Measurements from ENCODE around the gene TGFBRAP1. TPM values are rescaled to one million over a fixed set of nuclear protein-coding genes. Genes with fewer than 3 reads are reported as not detected.

The TGFBRAP1 gene
- total and polyA plus RNA-seq, 2 donors (not counting 3 experiments of a cell fraction or from before 2014, with no cell fraction given), result 25.4 to 37.6 TPM

DNA sequence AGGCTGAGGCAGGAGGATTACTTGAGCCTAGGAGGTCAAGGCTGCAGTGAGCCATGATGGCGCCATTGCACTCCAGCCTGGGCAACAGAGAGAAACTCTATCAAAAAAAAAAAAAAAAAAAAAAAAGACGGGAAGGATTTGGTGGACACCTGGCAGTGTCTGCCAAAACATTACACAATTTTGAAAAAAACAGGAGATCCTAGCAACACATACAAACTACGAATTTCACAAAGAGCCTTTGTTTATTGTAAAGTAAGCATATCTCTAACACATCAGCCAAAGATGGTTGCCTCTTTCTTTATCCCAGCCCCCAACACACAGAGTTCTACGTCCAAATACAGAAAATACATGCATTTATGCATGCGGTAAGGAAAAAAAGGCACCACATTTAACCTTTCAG, 80.4 kb downstream of the TGFBRAP1 start:
- Histone ChIP-seq H3K4me2 (ENCODE audit: insufficient read depth, low read length) (no peak overlapping the region), H3K27me3 (ENCODE audit: control insufficient read depth in 2 of 2, insufficient read depth in 2 of 2, low read length in 2 of 2) (no peaks in the 10 kb centered on the region), H3K4me1 (ENCODE audit: control insufficient read depth, extremely low read depth, insufficient read depth, low read length) (no peaks in the 10 kb centered on the region), H3K4me3 (replicated peaks in 1 of 3; ENCODE audit: insufficient read depth in 1 of 3, low read depth in 1 of 3, low read length in 3 of 3) (no peak overlapping the region), H2AFZ (ENCODE audit: low read depth, low read length) (no peak overlapping the region), H3K36me3 (ENCODE audit: control insufficient read depth in 2 of 2, extremely low read depth in 1 of 2, insufficient read depth in 2 of 2, low read length in 2 of 2) (no peaks in the 10 kb centered on the region), H4K20me1 (replicated peaks; ENCODE audit: control insufficient read depth, extremely low read depth, insufficient read depth, low read length) (no peaks in the 10 kb centered on the region), H3K9ac (replicated peaks; ENCODE audit: extremely low read depth, insufficient read depth, low read length) (no peak overlapping the region), H3K9me3 (replicated peaks; ENCODE audit: control insufficient read depth, insufficient read depth, low read length) (no peaks in the 10 kb centered on the region), H3K27ac (ENCODE audit: insufficient read depth, low read depth, low read length) (no peak overlapping the region), H3K9me1 (replicated peaks; ENCODE audit: control insufficient read depth, extremely low read depth, insufficient read depth, low read length) (no peaks in the 10 kb centered on the region), H3K79me2 (ENCODE audit: control insufficient read depth, insufficient read depth, low read length) (no peaks in the 10 kb centered on the region)
- DNase-seq (ENCODE audit: low read depth, low spot score) (no peak), FAIRE-seq (no peak)
- TF ChIP-seq, protein P1, sequence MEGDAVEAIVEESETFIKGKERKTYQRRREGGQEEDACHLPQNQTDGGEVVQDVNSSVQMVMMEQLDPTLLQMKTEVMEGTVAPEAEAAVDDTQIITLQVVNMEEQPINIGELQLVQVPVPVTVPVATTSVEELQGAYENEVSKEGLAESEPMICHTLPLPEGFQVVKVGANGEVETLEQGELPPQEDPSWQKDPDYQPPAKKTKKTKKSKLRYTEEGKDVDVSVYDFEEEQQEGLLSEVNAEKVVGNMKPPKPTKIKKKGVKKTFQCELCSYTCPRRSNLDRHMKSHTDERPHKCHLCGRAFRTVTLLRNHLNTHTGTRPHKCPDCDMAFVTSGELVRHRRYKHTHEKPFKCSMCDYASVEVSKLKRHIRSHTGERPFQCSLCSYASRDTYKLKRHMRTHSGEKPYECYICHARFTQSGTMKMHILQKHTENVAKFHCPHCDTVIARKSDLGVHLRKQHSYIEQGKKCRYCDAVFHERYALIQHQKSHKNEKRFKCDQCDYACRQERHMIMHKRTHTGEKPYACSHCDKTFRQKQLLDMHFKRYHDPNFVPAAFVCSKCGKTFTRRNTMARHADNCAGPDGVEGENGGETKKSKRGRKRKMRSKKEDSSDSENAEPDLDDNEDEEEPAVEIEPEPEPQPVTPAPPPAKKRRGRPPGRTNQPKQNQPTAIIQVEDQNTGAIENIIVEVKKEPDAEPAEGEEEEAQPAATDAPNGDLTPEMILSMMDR (IDR thresholded peaks at IDR 0.05; ENCODE audit: extremely low read depth in 1 of 2, insufficient read depth in 1 of 2, low read depth in 1 of 2, low read length in 2 of 2), result no peak
- TF ChIP-seq MYC (IDR thresholded peaks at IDR 0.05; ENCODE audit: low read depth, low read length), result no peak
- no peak for TF ChIP-seq JUN (IDR thresholded peaks at IDR 0.05; ENCODE audit: borderline replicate concordance, insufficient read depth, insufficient read length, low read depth)
- no peak for TF ChIP-seq POLR2AphosphoS5 (IDR thresholded peaks at IDR 0.05; ENCODE audit: insufficient read depth, low read depth, low read length)
- TF ChIP-seq, protein P2, sequence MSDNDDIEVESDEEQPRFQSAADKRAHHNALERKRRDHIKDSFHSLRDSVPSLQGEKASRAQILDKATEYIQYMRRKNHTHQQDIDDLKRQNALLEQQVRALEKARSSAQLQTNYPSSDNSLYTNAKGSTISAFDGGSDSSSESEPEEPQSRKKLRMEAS (IDR thresholded peaks at IDR 0.05; ENCODE audit: insufficient read depth, insufficient read length), result no peak
- no peak for TF ChIP-seq EZH2 (IDR thresholded peaks at IDR 0.05; ENCODE audit: borderline replicate concordance, low read depth, low read length, severe bottlenecking)
- no peak for TF ChIP-seq POLR2A (IDR thresholded peaks at IDR 0.05; ENCODE audit: low read depth, low read length)
- no peak for TF ChIP-seq FOS (IDR thresholded peaks at IDR 0.05; ENCODE audit: borderline replicate concordance, insufficient read depth, low read length)
- no peak for TF ChIP-seq GATA2 (IDR thresholded peaks at IDR 0.05; ENCODE audit: insufficient read depth, insufficient read length, low read depth, low read length)
- dilution Hi-C loops (cut with MboI; ENCODE audit: extremely low pct_ligation_motif_present, low sequenced_read_pairs) (no loop called here), intact Hi-C loops (cut with micrococcal nuclease) (no loop called here)
- CTCF ChIA-PET, result interaction anchor here (0.7 kb wide), 1 partner anchor 190 kb away, joined by 5 read pairs; no protein-coding TSS in a partner anchor
- POLR2A ChIA-PET, result no interaction called here
- no TSS peak for BruUV-seq (replicated peaks)
